BE2C (cell line): ENCODE results near the gene EMID1.

ENCODE experiments used
- DNase-seq: peaks from one replicate; pipeline ENCODE4 v3.0.0-alpha.2; 2020
- H3K27me3 ChIP-seq: fragments of 250-450 bp; sonication (Bioruptor Pico); 2 replicates; pipeline ENCODE4 v1.5.1; 2020; ENCODE audit warnings: mild to moderate bottlenecking
- H3K36me3 ChIP-seq: fragments of 250-450 bp; sonication (Bioruptor Pico); 2 replicates; pipeline ENCODE4 v1.5.1; 2020; ENCODE audit warnings: mild to moderate bottlenecking
- H3K4me1 ChIP-seq: fragments of 250-450 bp; sonication (Bioruptor Pico); 2 replicates; pipeline ENCODE4 v1.5.1; 2020
- H3K4me3 ChIP-seq: 2 replicates; pipeline ENCODE4 v1.5.1; 2011; ENCODE audit warnings: low read depth, low read length
- H3K9me3 ChIP-seq: fragments of 250-450 bp; sonication (Bioruptor Pico); 2 replicates; pipeline ENCODE4 v1.5.1; 2020
- CTCF ChIP-seq: IDR thresholded peaks from 2 replicates; pipeline ENCODE4 v1.5.1; 2012; ENCODE audit warnings: mild to moderate bottlenecking, low read depth, low read length

EMID1 gene

GRCh38 chr22:29190918-29191317 lies 14.8 kb upstream of the EMID1 start:
- H3K27me3 ChIP-seq: no peaks in the 10 kb centered on the region
- no peak overlapping the region for H3K4me3 ChIP-seq
- H3K9me3 ChIP-seq: no peaks in the 10 kb centered on the region
- H3K36me3 ChIP-seq: no peaks in the 10 kb centered on the region
- H3K4me1 ChIP-seq: peaks cover 6% of the 10 kb centered on the region; the same call in 1 of the 2 replicates
- no peak for DNase-seq
- TF ChIP-seq CTCF: no peak

- Histone ChIP-seq H3K9me3 (no peaks in the 10 kb centered on the region), H3K36me3 (no peaks in the 10 kb centered on the region), H3K4me1 (peaks cover 6% of the 10 kb centered on the region; the same call in 1 of the 2 replicates), H3K4me3 (no peak overlapping the region), H3K27me3 (no peaks in the 10 kb centered on the region)
- no peak for DNase-seq
- no peak for TF ChIP-seq CTCF
Measured at GRCh38 chr22:29193021-29193420, 12.7 kb upstream of the EMID1 start.

GRCh38 chr22:29194184-29194583 lies 11.5 kb upstream of the EMID1 start:
- no peak for DNase-seq
- Histone ChIP-seq H3K4me3 (no peak overlapping the region), H3K27me3 (no peaks in the 10 kb centered on the region), H3K4me1 (peaks cover 6% of the 10 kb centered on the region; the same call in 1 of the 2 replicates), H3K36me3 (no peaks in the 10 kb centered on the region), H3K9me3 (no peaks in the 10 kb centered on the region)
- peak; percentile 29 for TF ChIP-seq CTCF

- no peak overlapping the region for H3K4me3 ChIP-seq
- H3K27me3 ChIP-seq: no peaks in the 10 kb centered on the region
- H3K36me3 ChIP-seq: no peaks in the 10 kb centered on the region
- peaks cover 6% of the 10 kb centered on the region; the same call in 1 of the 2 replicates for H3K4me1 ChIP-seq
- peak; percentile 52 for DNase-seq
- no peaks in the 10 kb centered on the region for H3K9me3 ChIP-seq
- TF ChIP-seq CTCF: 0 out of 2 replicates have a peak, but pooled peaks have one; percentile 8
Measured at GRCh38 chr22:29195118-29195963, 10.4 kb upstream of the EMID1 start.

GRCh38 chr22:29195964-29196666 lies 9.6 kb upstream of the EMID1 start:
- TF ChIP-seq CTCF: no peak
- no peaks in the 10 kb centered on the region for H3K9me3 ChIP-seq
- no peak for DNase-seq
- peaks cover 6% of the 10 kb centered on the region; the same call in 1 of the 2 replicates for H3K4me1 ChIP-seq
- no peaks in the 10 kb centered on the region for H3K27me3 ChIP-seq
- H3K4me3 ChIP-seq: no peak overlapping the region
- H3K36me3 ChIP-seq: no peaks in the 10 kb centered on the region

- Histone ChIP-seq H3K4me1 (peaks cover 6% of the 10 kb centered on the region; the same call in 1 of the 2 replicates), H3K4me3 (no peak overlapping the region), H3K27me3 (no peaks in the 10 kb centered on the region), H3K36me3 (no peaks in the 10 kb centered on the region), H3K9me3 (no peaks in the 10 kb centered on the region)
- TF ChIP-seq CTCF: no peak
- no peak for DNase-seq
Measured at GRCh38 chr22:29197096-29197495, 8.6 kb upstream of the EMID1 start.
